Choroid plexus epithelial cell (primary cell): ENCODE data around the gene CDH20.
"Not testable (repeated sequence)": the region's sequence is repeated elsewhere in the genome, so short reads cannot be mapped to it uniquely, and the experiment has no call there.

Experiments
- DNase-seq: peaks from one replicate; pipeline ENCODE4 v3.0.0-alpha.2; 2010; ENCODE audit warnings: low read depth
- H3K4me3 ChIP-seq: 2 replicates; pipeline ENCODE4 v1.5.1; 2011; ENCODE audit warnings: low read depth, mild to moderate bottlenecking, control low read depth, low read length, moderate library complexity
- TF ChIP-seq, protein P1 (sequence below): conservative IDR thresholded peaks from 2 replicates; pipeline ENCODE4 v1.5.1; 2011; ENCODE audit warnings: low read depth, mild to moderate bottlenecking, control low read depth, inconsistent platforms, low read length, moderate library complexity

The CDH20 gene

DNA sequence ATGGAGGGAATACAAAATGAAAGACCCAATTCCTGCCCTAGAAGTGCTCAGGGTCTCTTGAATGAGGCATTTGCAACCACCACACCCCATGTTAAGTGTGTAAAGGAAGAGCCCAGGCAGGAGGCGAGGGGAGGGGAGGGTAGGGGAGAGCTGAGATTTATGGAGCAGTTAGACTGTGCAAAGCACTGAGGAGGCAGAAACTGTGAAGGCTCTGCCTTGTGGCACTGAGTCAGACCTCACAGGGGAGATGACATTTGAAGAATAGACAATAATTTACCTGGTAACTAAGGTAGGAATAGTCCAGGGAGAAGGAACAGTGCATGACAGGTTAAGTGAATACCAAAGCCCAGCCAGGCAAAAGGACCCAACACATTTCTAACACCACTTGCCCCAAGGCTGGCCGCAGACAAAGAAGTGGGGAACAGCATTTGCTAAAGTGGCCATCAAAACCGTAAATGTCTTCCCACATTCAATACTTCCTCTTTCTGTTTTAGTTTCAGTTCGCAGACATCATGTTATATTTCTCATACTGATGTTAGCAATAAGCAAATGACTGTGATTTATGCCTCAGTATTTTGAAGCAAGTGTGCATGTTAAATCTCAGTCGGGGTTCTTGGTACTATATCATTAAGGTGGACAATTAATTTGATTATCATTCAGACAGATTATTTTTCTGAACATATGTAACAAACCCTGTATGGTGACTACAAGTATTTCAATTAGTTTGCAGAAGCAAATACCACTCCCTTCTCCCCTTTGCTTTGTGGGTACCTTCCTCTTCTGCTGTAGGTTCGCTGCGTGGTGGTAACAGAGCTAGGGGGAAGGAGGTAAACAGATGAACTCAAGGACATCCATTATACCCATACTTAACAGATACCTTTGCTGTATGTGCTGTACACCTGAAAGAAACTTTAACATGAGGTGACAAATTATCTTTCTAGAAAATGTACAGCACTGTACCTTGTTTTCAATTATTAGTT is 27.5 kb downstream of the CDH20 start:
- TF ChIP-seq, protein P1, sequence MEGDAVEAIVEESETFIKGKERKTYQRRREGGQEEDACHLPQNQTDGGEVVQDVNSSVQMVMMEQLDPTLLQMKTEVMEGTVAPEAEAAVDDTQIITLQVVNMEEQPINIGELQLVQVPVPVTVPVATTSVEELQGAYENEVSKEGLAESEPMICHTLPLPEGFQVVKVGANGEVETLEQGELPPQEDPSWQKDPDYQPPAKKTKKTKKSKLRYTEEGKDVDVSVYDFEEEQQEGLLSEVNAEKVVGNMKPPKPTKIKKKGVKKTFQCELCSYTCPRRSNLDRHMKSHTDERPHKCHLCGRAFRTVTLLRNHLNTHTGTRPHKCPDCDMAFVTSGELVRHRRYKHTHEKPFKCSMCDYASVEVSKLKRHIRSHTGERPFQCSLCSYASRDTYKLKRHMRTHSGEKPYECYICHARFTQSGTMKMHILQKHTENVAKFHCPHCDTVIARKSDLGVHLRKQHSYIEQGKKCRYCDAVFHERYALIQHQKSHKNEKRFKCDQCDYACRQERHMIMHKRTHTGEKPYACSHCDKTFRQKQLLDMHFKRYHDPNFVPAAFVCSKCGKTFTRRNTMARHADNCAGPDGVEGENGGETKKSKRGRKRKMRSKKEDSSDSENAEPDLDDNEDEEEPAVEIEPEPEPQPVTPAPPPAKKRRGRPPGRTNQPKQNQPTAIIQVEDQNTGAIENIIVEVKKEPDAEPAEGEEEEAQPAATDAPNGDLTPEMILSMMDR = no peak
- DNase-seq = no peak
- no peak overlapping the region for H3K4me3 ChIP-seq

DNA sequence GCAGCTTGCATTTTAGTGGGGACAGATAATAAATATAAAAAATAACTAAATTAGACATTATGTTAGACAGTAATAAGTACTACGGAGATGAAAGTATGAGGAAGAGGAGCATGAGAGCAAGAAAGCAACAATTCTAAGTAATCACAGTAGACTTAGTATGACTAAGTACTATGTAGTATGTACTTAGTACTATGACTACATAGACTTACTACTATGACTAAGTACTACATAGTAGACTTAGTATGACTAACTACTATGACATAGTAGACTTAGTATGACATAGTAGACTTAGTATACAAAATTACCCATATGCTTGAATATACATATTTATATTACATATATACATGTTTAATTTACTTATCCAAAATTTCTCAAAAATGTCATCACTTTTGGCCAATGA is 29.3 kb downstream of the CDH20 start:
- H3K4me3 ChIP-seq = no peak overlapping the region
- no peak for DNase-seq
- TF ChIP-seq, protein P1 = no peak

DNA sequence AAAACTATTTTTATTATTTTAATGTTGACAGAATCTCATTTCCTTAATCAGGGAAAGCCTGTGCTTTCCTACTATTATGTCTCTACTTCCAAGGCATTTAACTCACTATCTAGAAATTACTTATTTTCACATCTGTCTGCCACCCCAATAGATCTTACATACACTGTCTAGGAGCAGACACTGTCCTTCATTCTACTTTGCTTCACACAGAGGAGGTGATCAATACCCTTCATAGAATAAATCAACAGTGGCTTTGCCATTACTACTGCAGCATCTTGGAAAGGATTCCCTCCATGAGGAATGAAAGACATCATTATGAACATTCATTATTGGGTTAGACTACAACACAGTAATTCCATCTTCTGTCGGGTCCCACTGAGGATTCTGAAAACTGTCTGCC is 31.7 kb downstream of the CDH20 start:
- DNase-seq = no peak
- H3K4me3 ChIP-seq = no peak overlapping the region
- TF ChIP-seq, protein P1 = no peak

DNA sequence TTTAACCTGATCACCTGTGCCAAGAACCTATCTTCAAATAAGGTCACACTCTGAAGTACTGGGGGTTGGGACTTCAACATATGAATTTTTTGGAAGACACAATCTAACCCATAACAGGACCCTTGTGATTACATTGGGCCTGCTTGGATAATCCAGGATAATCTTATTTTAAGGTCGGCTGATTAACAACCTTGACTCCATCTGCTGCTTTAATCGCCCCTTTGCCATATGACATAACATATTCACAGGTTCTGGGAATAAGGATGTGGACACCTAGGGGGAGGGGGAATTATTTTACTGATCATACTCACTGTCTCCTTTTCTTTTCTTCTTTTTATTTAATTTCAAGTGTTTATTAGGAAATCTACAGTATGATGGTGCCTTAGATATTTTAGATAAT is 34.8 kb downstream of the CDH20 start:
- TF ChIP-seq, protein P1 = no peak
- H3K4me3 ChIP-seq = no peak overlapping the region
- DNase-seq = no peak

DNA sequence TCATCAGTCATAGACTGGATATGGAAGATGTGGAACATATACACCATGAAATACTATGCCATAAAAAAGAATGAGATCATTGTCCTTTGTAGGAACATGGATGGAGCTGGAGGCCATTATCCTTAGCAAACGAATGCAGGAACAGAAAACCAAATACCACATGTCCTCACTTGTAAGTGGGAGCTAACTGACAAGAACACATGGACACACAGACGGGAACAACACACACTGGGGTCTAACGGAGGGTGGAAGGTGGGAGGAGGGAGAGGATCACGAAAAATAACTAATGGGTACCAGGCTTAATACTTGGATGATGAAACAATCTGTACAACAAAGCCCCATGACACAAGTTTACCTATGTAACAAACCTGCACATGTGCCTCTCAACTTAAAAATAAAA is 36.4 kb downstream of the CDH20 start:
- H3K4me3 ChIP-seq, DNase-seq: not testable (repeated sequence)

DNA sequence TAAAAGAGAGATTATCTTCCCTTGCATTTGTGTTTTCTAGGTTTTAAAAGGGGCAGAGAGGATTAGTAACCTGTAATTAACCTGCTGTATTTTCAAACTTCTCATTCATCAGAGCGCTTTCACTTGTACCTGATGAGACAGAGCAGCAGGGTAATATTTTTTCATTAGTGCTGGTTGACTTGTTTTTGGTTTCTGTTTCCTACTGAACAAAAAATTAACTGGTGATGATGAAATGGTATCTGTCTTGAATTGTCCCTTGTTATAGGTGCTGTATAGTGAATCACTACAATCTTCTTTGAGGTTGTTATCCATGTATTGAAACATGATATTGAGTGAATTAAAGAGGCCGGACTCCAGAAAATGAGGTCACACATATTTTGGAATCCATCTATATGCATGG is 37.9 kb downstream of the CDH20 start:
- H3K4me3 ChIP-seq = no peak overlapping the region
- TF ChIP-seq, protein P1 = no peak

DNA sequence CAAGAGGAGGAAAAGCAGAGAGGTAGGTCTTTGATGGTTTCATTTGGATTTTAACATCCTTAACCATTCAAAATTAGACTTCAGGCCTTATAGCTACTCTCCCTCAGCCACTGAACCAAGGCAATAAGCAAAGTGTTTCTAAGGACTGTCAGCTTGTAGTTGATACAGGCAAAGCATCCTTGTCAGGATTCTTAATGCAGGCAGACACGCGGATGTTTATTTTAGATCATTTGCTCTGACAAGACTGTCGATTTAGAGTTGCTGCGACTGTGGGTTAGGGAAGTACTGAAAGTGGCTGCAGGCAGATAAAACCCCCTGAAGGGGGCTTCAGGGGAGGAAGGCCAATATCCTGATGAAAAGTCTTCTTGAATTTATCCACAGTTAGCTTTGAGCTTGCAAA is 46.6 kb downstream of the CDH20 start:
- H3K4me3 ChIP-seq = no peak overlapping the region
- no peak for DNase-seq

More for the DNA sequence above, 37.9 kb downstream of the CDH20 start:
- no peak for DNase-seq

More for the DNA sequence above, 46.6 kb downstream of the CDH20 start:
- TF ChIP-seq, protein P1 = no peak
